UCSD-AML1 (cell line): Measurements from ENCODE around the gene RBM46.

ENCODE experiments used
- DNase-seq: peaks from one replicate; lab custom pipeline; 2025; ENCODE audit not compliant: unreplicated experiment; lab: John Stamatoyannopoulos, UW

Gene RBM46, protein sequence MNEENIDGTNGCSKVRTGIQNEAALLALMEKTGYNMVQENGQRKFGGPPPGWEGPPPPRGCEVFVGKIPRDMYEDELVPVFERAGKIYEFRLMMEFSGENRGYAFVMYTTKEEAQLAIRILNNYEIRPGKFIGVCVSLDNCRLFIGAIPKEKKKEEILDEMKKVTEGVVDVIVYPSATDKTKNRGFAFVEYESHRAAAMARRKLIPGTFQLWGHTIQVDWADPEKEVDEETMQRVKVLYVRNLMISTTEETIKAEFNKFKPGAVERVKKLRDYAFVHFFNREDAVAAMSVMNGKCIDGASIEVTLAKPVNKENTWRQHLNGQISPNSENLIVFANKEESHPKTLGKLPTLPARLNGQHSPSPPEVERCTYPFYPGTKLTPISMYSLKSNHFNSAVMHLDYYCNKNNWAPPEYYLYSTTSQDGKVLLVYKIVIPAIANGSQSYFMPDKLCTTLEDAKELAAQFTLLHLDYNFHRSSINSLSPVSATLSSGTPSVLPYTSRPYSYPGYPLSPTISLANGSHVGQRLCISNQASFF

DNA sequence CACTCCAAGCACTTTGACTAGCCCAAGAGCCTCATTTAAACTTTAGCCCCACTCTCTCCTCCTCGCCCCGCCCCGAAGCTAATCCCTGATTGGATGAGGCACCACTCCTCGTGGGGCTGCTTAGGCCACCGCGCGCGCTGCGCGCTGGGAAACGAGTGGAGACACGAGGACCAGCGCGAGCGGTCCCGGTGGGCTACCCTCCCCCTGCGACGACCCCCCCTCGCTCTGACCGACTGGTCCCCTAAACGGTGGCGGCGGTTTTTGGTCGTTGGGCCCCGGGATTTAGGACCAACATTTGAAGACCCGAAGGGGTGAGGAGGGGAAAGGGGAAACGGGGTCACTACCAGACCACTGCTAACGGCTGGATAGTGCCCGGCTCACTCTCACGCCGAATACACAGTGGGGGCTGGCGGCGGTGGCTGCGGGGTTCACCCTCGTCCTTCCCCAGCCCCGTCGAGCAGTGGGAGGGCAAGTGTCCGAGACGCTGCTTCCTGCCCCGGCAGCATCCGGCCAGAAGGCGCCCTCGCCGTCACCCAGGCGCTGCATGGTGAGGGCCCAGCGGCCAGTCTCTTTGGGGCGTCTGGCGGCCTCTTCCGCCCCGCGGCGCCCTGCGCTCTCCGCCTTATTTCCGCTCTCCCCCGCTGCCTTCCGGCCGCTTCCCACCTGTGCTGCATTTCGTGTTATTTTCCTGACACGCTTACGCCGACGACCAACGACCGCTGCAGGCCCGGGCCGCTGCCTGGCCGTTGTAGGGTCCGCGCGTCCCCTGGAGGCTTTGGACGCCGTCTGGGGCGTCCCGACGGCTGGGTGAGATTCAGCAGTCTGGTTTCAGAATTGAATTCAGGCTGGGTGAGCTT, at the start of gene RBM46:
TSS of gene RBM46 (plus strand) at position 147 of the 857 bp plus-strand sequence. CDS start 15,481 bp downstream, outside the sequence.
- DNase-seq = no peak

DNA sequence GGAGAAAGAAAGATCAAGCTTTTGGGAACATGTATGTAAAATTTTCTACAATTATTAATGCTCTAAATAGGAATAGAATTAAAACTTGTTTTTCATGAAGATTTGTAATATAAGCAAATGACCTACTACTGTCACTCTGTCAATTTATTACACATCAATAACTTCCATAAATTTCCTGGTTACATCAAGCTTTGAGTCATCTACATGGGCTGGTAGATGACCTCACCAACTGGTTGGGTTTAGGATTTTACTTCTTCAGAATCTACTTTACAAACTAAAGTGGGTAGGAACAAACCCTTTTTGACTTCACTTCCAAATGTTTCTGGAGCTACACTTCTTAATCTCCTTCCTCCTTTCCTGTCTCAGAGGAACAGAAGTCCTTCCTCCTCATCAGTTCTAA, 49.3 kb upstream of the RBM46 start:
- DNase-seq = no peak

DNA sequence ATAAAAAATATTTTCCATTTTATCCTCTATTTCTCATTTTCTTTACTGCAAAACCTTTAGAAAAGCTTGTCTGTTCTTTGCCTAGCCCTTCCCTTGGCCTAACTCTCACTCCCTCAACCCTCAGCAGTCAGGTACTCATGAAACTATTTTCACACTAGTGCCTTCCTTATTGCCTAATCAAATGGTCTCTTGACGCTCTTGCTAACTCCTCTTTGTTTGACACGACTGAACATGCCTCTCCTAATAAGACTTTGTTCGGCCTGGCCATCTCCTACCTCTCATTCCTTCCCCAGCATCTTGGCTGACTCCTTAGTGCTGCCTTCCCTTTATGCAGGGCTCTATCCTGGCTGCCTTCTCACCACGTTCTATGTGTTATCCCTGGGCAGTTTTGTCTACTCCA, 48.4 kb upstream of the RBM46 start:
- no peak for DNase-seq

GRCh38 chr4:154736770-154737169, 44.3 kb upstream of the RBM46 start:
- no peak for DNase-seq

- no peak for DNase-seq
Observed at GRCh38 chr4:154738426-154738825, 42.6 kb upstream of the RBM46 start.

DNA sequence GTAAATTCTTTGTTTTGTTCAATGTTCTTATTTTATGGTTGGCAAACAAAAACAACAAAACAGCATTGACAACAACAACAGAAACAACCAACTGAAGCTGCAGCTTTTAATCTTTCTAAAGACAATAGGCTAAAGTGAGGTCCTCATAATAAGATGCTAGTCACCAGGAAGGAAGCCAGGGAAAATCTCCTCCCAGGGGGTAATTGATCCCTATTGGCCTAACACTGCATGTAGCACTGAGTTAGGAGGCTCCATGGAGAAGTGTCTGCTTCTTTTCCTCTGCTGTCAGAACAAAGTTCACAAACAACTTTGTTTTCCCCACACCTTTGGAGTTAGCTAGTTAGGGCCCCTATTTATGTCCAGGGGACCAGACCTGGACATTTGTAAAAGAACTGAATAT, 42.0 kb upstream of the RBM46 start:
- no peak for DNase-seq

- no peak for DNase-seq
Observed at GRCh38 chr4:154740462-154740861, 40.6 kb upstream of the RBM46 start.

DNA sequence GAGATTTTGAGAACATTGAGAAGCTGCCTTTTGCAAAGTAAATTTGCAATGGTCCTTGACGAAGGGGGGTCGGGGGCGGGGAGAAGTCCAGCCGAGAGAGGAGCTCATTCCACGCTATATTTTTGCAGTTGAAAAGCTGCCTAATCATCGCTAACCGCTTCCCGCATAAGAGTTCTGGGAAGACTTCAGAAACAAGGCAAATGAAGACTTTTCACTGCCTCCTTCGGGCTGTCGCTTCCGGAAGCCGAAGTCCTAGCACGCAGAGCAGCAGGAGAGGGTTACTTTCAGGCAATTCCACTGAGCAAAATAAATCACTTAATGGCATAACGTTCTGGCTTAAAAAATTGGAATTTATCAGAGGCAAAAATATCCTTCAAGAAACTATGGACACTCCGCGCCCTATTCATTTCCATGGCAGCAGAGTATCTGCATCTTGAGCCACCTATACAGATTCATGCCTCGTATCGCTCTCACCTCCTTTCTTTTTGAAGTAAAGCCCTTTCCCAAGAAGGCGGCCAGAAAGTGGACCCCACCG, 39.9 kb upstream of the RBM46 start:
- DNase-seq = no peak

GRCh38 chr4:154741922-154742850, 38.9 kb upstream of the RBM46 start:
- DNase-seq = no peak

- no peak for DNase-seq
Observed at GRCh38 chr4:154743683-154744340, 37.3 kb upstream of the RBM46 start, which contains the start of gene LRAT. Gene LRAT, plus strand, starts transcription at chr4:154744000. Its CDS starts 327 bp downstream, at chr4:154744327.

DNA sequence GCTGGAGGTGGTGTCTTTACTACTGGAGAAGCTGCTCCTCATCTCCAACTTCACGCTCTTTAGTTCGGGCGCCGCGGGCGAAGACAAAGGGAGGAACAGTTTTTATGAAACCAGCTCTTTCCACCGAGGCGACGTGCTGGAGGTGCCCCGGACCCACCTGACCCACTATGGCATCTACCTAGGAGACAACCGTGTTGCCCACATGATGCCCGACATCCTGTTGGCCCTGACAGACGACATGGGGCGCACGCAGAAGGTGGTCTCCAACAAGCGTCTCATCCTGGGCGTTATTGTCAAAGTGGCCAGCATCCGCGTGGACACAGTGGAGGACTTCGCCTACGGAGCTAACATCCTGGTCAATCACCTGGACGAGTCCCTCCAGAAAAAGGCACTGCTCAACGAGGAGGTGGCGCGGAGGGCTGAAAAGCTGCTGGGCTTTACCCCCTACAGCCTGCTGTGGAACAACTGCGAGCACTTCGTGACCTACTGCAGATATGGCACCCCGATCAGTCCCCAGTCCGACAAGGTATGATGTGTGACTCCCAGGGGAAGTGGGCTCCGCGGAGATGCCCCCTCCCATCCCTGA, 36.6 kb upstream of the RBM46 start:
- DNase-seq = no peak

DNA sequence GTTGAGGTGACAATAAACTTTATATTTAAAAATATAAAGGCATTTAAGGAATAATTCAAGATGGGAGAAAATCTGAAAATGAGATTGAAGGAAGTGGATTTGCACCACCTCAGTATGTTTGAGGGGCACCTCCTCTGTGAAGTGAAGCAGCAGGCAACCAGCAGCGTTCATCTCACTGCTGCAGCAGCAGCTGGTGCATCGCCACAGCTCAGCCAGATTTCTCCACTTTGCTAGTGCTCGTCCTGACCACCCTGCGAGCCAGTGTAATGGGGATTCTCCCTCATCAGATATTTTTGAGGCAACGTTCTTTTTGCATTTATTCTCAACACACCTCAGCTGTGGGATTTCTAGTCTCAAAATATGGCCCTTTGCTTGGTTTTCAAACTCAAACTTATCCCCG, 23.4 kb upstream of the RBM46 start:
- DNase-seq = no peak

- DNase-seq = no peak
Observed at GRCh38 chr4:154760895-154761294, 20.2 kb upstream of the RBM46 start.

GRCh38 chr4:154778264-154778663, 2.8 kb upstream of the RBM46 start:
- no peak for DNase-seq

- DNase-seq = no peak
Observed at GRCh38 chr4:154779362-154779947, 1.6 kb upstream of the RBM46 start.

DNA sequence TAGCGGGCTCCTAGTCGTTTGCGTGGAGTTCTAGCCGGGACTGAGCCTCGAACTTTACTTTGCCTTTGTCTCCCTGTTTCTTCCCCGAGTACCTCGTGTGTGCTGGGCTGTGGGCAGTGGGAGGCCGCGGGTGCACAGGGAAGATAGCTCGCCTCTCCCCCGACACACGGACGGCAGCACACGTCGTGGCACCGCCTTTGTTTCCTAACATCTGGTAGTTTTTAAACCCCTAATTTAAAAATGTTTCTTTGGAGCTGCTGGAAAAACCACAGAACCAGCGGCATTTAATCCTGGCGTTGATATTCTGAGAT, 866 bp downstream of the RBM46 start:
- no peak for DNase-seq

DNA sequence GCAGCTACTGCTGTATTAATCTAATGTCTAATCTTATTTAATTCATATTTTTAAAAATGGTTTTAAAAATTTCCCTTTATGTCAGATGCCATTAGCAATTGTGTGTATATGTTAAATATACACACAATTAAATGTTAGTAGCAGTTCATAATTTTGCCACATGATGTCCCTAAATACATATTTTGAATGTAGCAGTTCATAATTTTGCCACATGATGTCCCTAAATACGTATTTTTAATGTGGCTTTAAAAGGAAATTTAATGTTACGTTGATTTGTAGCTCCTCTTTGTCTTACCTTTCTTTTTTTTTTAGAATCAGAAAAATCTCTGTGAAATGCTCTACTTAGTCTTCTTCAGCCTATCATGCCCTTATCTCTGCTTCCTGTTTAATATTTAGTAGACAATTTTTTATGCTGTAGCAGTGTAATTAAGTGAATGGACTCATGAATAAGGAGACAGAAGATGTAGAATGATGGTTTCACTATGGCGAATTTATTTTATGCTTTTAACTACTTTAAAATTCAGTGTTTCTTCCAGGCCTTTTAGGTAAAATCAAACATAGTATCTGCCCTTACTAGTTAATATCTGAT, 26.1 kb downstream of the RBM46 start:
- no peak for DNase-seq

GRCh38 chr4:154818230-154818629, 37.2 kb downstream of the RBM46 start:
- no peak for DNase-seq

DNA sequence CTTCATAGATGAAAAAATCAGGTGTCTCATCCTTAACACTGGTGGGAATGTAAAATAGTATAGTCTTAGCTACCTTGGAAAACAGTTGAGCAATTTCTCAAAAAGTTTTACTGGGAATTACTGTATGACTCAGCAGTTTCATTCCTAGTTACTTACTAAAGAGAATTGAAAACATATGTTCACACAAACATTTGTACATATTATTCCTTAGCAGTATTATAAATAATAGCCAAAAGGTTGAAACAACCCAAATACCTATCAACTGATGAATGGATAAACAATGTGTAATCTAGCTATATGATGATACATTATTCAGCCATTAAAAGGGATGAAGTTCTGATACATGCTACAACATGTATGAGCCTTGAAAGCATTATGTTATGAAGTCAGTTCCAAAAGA, 41.7 kb downstream of the RBM46 start:
- DNase-seq = no peak
